Stimulated activated CD4-positive, alpha-beta T cell treated with anti-CD3 and anti-CD28 coated beads, Interleukin-2, amount 100 ng/mL, for 4 hours (primary cell): ENCODE measurements around the gene DCAF16.

Source experiments
- DNase-seq: peaks from one replicate; pipeline ENCODE4 v3.0.0-alpha.2; 2020; ENCODE audit warnings: low read depth

DCAF16 gene

DNA sequence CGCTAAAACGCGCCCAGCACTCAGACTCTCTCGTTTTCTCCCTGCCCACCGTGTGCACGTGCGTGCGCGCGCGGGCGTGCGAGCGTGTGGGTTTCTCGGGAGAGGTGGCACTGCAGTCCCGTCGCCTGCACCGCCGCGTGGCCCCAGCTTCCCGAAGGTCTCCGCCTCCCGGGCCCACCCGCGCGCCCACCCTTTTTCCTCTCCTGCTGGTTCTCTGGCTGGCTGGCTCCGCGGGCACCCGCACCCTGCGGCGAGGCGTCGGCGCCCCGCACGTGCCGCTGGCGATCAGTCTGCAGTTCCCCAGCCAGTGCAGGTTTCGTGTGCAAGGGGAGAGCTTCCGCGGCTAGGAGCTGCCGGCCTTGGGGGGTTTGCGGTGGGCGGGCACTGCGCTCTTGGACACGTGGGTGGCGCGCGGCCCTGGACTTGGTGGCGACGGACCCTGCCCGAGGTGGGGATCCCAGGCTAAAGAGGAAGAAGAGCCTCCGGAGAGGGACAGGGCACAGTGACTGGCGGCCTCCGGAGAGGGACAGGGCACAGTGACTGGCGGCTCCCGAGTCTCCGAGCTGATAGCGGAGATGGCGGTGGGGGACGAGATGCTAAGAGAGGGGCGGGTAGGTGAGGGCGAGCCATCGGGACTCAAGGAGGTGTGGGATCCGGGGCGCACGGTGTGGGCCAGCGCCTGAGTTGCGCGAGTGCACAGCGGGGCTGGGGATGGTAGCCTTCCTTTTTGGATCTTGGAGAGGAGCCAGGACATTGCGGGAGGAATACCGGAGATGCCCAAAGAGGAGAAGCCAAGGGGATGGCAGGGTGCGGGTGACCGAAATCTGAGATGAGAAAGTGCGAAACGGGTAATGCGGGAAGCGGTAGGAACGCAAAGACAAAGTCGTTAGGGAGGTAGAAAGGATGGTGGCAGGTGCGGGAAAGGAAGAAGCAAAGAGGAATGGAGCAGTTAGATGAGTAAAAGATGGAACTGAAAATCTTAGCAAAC, 29.0 kb downstream of the DCAF16 start, which contains the start of gene FAM184B:
TSS of gene FAM184B (minus strand) at position 322 of the 988 bp plus-strand sequence. CDS start 322 bp downstream, outside the sequence.
- DNase-seq, result peak; percentile 3

DNA sequence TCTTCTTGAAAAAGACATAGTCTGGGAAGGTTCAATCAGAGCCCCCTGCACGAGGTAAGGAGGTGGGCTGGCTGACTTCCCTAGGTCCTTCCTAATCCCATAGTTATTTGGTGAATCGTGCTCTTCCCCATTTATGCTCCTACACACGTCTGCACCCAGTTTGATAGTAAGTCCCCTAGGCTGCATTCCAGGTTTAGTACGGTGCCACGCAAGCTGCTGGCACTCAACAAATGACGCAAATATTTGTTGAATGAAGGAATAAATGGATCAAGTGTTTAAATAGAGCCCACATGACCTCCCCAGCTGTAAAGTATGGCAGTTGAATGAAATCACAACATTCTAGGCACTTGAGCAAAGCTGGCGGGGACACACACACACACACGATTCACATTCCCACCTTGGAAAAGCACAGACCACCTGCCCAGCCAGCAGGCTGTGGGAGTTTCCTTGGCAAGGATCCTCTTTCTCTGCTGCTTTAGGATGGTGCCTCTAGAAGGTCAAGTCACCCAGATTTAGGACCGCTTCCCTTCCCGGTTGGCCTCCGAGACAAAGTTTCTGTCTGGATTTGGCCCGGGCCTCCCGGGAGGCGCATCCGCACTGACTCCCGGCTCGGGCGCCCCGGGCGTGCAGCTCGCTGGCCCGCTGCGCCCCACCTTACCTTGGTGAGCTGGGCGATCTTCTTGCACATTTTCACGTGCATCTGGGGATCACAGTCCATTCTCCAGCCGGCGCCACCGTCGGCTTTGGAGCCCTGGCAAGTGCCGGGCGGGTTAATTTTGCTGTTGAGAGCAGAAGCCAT, 29.9 kb downstream of the DCAF16 start:
- no peak for DNase-seq

DNA sequence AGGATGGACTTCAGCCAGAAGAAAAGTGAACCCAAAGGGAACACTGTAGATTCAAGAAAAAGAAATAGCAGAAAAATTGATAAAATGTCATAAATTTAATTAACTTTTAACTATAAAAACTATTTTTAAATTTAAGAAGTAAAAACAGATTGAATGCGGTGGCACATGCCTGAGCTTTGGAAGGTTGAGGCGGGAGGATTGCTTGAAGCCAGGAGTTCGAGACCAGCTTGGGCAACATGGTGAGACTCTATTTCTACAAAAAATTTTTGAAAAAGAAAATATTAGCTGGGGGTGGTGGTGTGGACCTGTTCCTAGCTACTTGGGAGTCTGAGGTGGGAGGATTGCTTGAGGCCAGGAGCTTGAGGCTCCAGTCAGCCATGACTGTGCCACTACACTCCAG, 32.1 kb downstream of the DCAF16 start:
- no peak for DNase-seq

DNA sequence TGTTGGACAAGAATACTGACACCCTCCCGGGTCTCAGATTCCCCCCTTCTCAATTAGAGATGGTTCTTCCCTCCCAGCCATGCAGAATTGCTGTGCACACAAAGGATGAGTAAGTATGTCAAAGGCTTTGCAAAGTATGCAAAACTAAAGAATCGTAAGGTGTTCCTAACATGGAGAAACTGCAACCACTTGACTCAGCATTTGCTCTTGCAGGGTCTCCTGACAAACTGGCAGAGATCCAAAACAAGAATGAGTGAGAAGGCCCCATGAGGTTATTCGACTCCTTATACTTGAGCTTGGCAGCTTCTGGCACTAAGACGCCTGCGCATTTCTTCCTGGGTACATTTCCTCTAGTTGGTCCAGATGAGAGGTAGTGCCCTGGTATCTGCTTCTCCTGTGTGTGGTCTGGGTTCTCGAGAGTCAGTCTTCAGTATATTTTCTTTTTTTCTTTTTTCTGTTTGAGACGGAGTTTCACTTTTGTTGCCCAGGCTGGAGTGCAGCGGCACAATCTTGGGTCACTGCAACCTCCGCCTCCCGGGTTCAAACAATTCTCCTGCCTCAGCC, 37.3 kb downstream of the DCAF16 start:
- DNase-seq, result no peak

DNA sequence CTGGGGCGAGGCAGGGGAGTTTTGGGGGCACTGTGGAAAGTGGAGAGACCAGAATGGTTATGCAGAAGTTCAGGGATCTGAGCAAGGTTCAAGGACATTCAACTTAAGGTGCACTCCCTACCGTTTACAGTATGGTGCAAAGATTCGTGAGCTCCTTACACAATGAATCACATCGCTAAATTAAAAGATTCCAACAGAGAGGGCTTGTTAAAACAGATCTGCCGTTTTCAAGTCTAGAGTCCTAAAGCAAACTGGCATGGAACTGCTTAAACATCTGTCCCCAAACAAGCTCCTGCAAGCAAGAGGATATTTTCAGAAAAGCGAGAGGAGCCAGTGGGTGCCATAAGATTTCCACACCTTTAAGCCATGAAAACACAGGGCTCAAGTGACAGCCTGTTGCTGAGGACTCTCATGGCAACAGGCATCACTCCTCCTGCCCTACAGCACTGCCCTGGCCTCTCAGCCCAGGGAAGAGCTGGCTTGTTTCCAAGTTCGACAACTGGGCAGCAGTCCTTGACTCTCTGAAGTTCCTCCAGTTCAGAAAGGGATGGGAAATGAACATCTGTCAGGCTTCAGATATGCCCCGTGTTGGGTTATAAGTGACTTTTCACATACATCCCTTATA, 39.2 kb downstream of the DCAF16 start:
- no peak for DNase-seq

DNA sequence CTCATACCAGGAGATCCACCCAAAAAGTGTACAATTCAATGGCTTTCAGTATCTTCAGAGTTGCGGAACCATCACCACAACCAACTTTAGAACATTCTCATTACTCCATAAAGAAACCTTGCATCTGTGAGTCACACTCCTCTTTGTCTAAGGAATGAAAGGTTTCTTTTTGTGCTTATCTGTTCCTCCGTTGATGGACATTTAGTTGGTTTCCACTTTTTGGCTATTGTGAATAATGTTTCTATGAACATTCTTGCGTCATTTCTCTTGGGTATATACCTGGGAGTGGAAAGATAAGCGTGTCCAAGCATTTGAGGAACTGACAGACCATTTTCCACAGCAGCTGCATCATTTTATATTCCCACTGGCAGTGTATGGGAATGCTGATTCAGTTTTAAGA, 39.7 kb downstream of the DCAF16 start:
- no peak for DNase-seq

DNA sequence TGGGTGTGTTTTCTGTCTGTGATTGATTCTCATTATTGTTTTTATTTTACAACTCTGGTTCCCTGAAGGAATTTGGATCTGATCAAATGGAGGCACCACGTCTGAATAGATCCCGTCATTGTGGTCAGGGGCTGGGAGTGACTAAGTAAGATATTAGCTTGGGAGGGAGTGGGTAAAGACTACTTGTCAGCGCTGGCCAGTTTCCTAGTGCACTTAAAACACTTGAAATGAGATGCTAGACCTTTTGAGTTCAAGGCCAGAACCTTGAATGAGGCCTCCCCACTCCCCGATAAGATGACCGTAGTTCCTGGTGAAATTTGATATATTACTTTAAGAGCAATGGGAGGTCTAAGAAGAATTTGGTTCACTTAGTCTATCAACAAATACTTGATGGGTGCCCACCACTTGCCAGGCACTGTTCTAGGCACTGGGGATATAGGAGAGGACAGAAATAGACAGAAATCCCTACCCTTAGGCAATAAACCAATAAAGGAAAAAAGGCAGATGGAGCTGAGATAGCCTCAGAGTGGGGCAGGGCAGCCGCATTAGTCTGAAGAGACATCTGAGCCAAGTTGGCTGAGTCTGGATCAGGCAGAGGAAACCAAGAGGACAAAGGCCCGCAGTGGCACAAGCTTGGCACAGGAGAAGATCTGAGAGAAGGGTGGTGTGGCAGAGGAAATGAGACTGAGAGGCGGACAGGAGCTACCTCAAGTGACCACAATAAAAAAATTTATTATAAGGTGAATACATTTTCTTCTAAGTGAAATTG, 41.0 kb downstream of the DCAF16 start:
- no peak for DNase-seq

DNA sequence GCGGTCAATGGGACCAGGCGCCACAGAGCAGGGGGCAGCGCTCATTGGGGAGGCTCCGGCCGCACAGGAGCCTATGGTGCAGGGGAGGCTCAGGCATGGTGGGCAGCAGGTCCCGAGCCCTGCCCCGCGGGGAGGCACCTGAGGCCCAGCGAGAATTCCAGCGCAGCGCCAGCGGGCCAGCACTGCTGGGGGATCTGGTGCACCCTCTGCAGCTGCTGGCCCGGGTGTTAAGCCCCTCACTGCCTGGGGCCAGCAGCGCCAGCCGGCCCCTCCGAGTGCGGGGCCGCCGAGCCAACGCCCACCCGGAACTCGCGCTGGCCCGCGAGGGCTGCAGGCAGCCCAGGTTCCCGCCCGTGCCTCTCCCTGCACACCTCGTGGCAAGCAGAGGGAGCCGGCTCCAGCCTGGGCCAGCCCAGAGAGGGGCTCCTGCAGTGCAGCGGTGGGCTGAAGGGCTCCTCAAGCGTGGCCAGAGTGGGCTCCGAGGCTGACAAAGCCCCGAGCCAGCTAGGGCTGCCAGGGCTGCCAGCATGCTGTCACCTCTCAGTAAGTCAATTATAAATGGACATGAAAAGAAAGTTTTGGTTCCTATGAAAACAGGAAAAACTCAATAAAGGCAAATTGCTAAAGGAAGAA, 43.6 kb downstream of the DCAF16 start:
- DNase-seq, result no peak

DNA sequence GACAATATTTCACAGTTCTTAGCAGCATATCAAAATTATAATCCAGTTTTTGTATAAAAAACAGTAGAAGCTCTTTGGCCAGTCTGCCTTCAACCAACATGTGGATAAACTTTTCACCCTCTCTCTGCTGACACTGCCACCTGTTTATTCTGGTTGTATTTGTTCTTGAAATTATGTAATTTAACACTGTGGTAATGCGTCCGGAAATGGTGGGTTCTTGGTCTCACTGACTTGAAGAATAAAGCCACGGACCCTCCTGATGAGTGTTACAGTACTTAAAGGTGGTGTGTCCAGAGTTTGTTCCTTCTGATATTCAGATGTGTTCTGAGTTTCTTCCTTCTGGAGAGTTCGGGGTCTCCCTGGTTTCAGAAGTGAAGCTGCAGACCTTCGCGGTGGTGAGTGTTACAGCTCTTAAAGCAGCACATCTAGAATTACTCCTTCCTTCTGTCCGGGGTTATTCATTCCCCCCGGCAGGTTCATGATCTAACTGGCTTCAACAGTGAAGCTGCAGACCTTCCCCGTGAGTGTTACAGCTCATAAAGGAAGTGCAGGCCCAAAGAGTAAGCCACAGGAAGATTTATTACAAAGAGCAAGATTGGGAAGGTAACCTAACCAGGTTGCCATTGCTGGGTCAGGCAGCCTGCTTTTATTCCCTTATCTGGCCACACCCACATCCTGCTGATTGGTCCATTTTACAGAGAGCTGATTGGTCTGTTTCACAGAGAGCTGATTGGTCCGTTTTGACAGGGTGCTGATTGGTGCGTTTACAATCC, 44.9 kb downstream of the DCAF16 start:
- DNase-seq, result no peak

DNA sequence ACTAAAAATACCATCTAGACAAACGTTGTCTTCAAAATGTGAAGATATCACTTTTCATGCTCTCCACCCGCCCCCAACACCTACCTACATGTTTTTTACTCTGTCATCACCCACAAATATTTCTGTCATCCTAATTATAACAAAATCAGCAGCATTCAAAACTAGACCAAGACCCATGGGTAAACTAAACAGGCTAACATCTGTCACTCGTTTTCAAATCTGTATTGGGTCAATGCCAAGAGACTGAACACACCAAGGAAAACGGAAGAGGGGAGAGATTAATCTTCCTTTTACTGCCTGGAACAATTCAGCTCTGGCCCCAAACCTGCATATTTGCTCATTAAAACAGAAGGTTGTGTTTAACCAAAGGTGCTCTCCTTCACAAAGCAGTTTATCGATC, 46.6 kb downstream of the DCAF16 start:
- DNase-seq, result no peak

DNA sequence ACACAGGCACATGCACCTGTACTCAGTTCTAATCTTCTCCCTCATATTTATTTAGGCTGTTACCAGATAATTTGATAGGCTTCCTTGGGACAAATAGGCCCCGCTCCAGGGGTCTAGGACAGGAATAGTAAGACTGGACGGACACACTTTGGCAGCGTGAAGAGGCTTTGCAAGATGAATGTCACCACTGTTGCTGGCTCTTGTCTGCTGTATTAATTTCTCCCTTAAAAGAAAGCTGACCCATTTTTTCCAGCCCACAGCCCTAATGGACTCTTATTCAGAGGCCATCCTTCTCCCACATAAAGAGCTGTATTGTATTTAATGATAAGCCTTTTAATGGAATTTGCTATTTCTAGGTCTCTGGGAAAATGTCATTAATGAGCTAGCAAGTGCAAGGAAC, 47.1 kb downstream of the DCAF16 start:
- DNase-seq, result no peak

DNA sequence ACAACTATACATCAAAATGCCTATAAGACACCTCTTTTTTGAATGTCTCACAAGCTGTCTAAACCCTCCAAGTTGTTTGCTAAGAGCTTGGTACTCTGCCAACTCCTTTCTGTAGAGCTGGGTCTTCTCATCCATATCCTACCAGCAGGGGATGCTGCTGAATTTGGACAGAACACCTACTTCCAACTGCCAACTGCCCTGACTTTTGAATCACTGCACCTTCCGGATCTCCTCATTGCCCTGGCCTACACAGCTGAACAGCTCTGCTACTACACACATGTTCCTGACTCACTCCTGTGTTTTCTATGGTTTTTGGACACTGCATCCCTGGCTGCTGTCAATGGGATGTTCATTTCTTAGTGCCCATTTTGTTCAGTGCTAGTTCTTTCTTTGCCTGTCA, 47.8 kb downstream of the DCAF16 start:
- DNase-seq, result no peak

DNA sequence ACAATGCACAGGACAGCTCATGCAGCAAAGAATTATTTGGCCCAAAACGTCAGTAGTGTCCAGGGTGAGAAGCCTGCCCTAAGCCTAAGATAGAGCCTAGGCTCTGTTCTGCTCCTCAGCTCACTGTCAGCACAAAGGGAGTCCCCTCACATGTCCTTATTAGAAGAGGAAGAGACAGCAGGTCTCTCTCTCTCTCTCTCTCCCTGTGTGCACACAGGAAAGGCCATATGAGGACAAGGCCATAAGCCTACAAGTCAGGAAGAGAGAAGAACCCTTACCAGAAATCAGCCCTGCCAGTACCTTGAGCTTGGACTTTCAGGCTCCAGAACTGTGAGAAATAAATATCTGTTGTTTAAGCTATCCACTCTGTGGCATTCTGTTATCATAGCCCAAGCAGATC, 49.5 kb downstream of the DCAF16 start:
- DNase-seq, result no peak

DNA sequence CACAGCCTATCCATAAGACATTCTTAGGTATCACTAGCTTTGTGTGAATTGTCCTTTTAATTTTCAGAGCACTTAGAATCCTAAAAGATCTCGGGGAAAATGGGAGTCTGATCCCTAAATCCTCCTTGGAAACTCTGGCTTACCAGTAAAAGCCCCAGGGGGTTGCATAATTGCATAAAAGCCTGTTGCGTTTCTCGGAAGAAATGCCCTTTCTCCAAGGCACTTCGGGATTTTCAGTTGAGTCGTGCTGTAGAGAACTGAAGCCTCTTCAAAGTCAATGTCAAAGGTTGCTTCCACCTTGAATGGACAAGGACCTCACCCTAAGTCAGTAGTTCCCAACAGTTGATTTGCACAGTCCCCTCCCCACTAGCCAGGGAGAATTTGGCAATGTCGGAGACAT, 49.9 kb downstream of the DCAF16 start:
- no peak for DNase-seq

DNA sequence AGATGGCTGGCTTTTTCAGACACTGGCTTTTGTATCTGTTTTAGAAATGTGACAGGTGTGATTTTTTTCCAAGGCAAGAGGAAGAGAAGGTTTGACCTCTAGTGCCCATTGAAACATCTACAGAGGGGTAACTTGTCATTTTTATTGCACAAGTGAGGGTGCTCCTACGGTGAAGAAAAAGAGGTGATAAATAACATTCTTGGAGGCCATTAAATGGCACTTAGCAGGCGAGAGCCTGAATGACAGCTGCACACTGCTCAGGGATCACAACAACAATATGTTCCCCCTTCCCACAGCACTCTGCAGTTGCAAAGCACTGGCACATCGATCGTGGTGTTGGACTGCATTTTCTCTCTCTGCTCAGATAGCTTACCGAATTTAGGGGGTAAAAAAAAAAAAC, 52.1 kb downstream of the DCAF16 start:
- DNase-seq, result no peak

DNA sequence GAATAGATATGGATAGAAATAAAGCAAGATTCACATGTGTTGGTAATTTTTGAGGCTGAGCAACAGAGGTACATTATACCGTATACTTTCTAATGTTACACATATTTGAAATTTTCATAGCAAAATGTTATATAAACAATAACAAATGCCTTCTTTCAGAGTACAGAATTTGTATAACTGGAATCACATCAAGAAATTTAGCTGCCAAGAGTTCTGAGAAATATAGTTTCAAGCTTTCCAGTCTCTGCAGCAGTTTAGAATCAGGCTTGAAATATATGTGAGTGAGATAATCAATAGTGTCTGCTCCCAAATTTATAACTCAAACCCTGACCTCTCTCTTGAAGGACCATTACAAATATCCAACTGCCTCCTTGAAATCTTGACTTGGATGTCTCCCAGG, 52.9 kb downstream of the DCAF16 start:
- no peak for DNase-seq

DNA sequence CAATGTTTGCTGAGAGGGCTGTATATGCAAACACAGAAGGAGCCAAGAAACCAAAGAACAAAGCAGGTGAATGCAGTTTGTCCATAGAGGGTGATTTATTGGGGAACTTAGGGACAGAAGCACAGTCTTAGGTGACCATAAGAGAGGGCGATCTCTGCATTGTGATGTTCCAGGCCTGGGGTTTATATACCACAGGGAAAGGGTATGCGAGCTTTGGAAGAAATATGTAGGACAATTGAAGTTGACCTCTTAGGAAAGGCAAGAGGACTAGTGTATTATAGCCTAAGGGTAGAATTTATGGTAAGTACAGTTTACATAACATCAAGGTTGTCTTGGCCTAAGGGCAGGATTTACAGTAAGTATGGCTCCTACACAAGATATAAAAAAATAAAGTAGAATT, 56.9 kb downstream of the DCAF16 start:
- DNase-seq, result no peak
